Left colon (tissue), 2 donors: ENCODE measurements around the gene PRKAA1. TPM values are rescaled to one million over a fixed set of nuclear protein-coding genes. Genes with fewer than 3 reads are reported as not detected.
A peak's percentile ranks its signal among the peaks of the same experiment; 100 is the strongest.
"Not testable (repeated sequence)": the region's sequence is repeated elsewhere in the genome, so short reads cannot be mapped to it uniquely, and the experiment has no call there.

Source experiments
- ATAC-seq: fragments of 200-7000 bp; cut with Tn5 transposase; one replicate; pipeline ENCODE4 v1.9.1; 2020; ENCODE audit warnings: mild to moderate bottlenecking, moderate library complexity
- DNase-seq, 2 donors: peaks; one replicate each; pipeline ENCODE4 v3.0.0-alpha.2; 2020
- intact Hi-C, 2 donors: fragments of 100-400 bp; cut with DNase I in 1 of 2; cut with micrococcal nuclease in 1 of 2; formaldehyde crosslinking; loops; one replicate each; pipeline versions ENCODE4 v1.11.2 to v1.14.0; 2022; cut with DNase I, micrococcal nuclease
- total RNA-seq, 2 donors: library from RNA; stranded (reverse); fragmentation: NEBNext Ultra II Directional; extraction: Animal tissue kit (Norgen Biotek cat#: 25700); gene quantifications; one replicate each; pipeline ENCODE4 v1.2.1, GENCODE V29; 2021
- donor health status: DM: no; HTN: no; CAD: no.
- donor health status: DM: yes; HTN: yes; CAD: no.

Gene PRKAA1
- total RNA-seq, 2 donors from 2014 or later: 95.4 to 108 TPM

- DNase-seq (no peak), ATAC-seq (no peak)
- intact Hi-C loops: no loop called here
These were observed 10.2 kb downstream of the PRKAA1 start for GRCh38 chr5:40787986-40788385.

GRCh38 chr5:40786664-40787063 is 11.5 kb downstream of the PRKAA1 start:
- DNase-seq, ATAC-seq, intact Hi-C loops: not testable (repeated sequence)

GRCh38 chr5:40784916-40785315 is 13.3 kb downstream of the PRKAA1 start:
- DNase-seq: no peak
- ATAC-seq: no peak
- intact Hi-C loops: no loop called here

- intact Hi-C loops: no loop called here
- ATAC-seq: peak; percentile 98
- no peak for DNase-seq
These were observed 14.0 kb downstream of the PRKAA1 start for GRCh38 chr5:40784027-40784653.

GRCh38 chr5:40781843-40782409 is 16.2 kb downstream of the PRKAA1 start:
- no peak for DNase-seq
- no peak for ATAC-seq
- intact Hi-C loops: no loop called here

- intact Hi-C loops: no loop called here
- DNase-seq (no peak), ATAC-seq (no peak)
These were observed 17.3 kb downstream of the PRKAA1 start for GRCh38 chr5:40780858-40781257.

- intact Hi-C loops: no loop called here
- ATAC-seq: no peak
- DNase-seq: no peak
These were observed 18.0 kb downstream of the PRKAA1 start for GRCh38 chr5:40780199-40780598.

- ATAC-seq (no peak), DNase-seq (no peak)
- intact Hi-C loops: no loop called here
These were observed 18.6 kb downstream of the PRKAA1 start for GRCh38 chr5:40779561-40779960.

GRCh38 chr5:40778133-40778532 is 20.0 kb downstream of the PRKAA1 start:
- intact Hi-C loops: no loop called here
- ATAC-seq (no peak), DNase-seq (no peak)

GRCh38 chr5:40776658-40776977 is 21.6 kb downstream of the PRKAA1 start:
- DNase-seq (no peak), ATAC-seq (peak; percentile 74)
- intact Hi-C loops: no loop called here

- DNase-seq: no peak
- intact Hi-C loops: no loop called here
- ATAC-seq: peak; percentile 66
These were observed 22.1 kb downstream of the PRKAA1 start for GRCh38 chr5:40775846-40776657.

GRCh38 chr5:40775085-40775845 is 22.9 kb downstream of the PRKAA1 start:
- ATAC-seq (peak; percentile 76), DNase-seq (no peak)
- intact Hi-C loops: no loop called here

GRCh38 chr5:40774623-40775022 is 23.6 kb downstream of the PRKAA1 start:
- intact Hi-C loops: no loop called here
- ATAC-seq (peak; percentile 33), DNase-seq (no peak)

- no peak for DNase-seq
These were observed 27.4 kb downstream of the PRKAA1 start for GRCh38 chr5:40770764-40771163.

GRCh38 chr5:40762705-40763104 is 35.5 kb downstream of the PRKAA1 start:
- ATAC-seq: no peak
- no peak for DNase-seq
- intact Hi-C loops: no loop called here

More at GRCh38 chr5:40770764-40771163, 27.4 kb downstream of the PRKAA1 start:
- intact Hi-C loops: no loop called here
- no peak for ATAC-seq

GRCh38 chr5:40757400-40757799 is 40.8 kb downstream of the PRKAA1 start:
- ATAC-seq (no peak), DNase-seq (no peak)
- intact Hi-C loops: loop anchor here in 1 of 2 donors (5.0 to 10.0 kb wide), 2 partner anchors 80 to 117 kb away; partner anchors contain the start of gene RPL37

GRCh38 chr5:40755407-40756365 is 42.5 kb downstream of the PRKAA1 start, which contains the start of gene TTC33:
Gene TTC33 (minus strand): TSS chr5:40755961. CDS start chr5:40747018, 8,943 bp downstream.
- DNase-seq: peak; percentile 96 to 97
- intact Hi-C loops: loop anchor here in 1 of 2 donors (5.0 to 10.0 kb wide), 2 partner anchors 82 to 119 kb away; partner anchors contain the start of gene RPL37
- peak; percentile 95 for ATAC-seq

GRCh38 chr5:40755093-40755406 is 43.1 kb downstream of the PRKAA1 start:
- intact Hi-C loops: loop anchor here in 1 of 2 donors (5.0 to 10.0 kb wide), 2 partner anchors 82 to 120 kb away; partner anchors contain the start of gene RPL37
- peak; percentile 85 for ATAC-seq
- peak; percentile 70 to 72 for DNase-seq
